Measurements from ENCODE around the gene NDUFAF8.

Gene NDUFAF8

GRCh38 chr17:81252987-81253329, 13.8 kb downstream of the NDUFAF8 start:
- CTCF ChIA-PET = interaction anchor here (0.7 to 3.4 kb wide), 16 partner anchors 8 to 349 kb away, joined by 3 to 41 read pairs (median 3); partner anchors contain the start of genes NDUFAF8, SLC38A10 and TEPSIN
- TF ChIP-seq, protein P1, sequence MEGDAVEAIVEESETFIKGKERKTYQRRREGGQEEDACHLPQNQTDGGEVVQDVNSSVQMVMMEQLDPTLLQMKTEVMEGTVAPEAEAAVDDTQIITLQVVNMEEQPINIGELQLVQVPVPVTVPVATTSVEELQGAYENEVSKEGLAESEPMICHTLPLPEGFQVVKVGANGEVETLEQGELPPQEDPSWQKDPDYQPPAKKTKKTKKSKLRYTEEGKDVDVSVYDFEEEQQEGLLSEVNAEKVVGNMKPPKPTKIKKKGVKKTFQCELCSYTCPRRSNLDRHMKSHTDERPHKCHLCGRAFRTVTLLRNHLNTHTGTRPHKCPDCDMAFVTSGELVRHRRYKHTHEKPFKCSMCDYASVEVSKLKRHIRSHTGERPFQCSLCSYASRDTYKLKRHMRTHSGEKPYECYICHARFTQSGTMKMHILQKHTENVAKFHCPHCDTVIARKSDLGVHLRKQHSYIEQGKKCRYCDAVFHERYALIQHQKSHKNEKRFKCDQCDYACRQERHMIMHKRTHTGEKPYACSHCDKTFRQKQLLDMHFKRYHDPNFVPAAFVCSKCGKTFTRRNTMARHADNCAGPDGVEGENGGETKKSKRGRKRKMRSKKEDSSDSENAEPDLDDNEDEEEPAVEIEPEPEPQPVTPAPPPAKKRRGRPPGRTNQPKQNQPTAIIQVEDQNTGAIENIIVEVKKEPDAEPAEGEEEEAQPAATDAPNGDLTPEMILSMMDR (IDR thresholded peaks at IDR 0.05; ENCODE audit: control extremely low read depth, extremely low read depth, low read depth, missing control alignments) = no peak
- POLR2A ChIA-PET = no interaction called here
- no peak for DNase-seq (ENCODE audit: extremely low spot score)

DNA sequence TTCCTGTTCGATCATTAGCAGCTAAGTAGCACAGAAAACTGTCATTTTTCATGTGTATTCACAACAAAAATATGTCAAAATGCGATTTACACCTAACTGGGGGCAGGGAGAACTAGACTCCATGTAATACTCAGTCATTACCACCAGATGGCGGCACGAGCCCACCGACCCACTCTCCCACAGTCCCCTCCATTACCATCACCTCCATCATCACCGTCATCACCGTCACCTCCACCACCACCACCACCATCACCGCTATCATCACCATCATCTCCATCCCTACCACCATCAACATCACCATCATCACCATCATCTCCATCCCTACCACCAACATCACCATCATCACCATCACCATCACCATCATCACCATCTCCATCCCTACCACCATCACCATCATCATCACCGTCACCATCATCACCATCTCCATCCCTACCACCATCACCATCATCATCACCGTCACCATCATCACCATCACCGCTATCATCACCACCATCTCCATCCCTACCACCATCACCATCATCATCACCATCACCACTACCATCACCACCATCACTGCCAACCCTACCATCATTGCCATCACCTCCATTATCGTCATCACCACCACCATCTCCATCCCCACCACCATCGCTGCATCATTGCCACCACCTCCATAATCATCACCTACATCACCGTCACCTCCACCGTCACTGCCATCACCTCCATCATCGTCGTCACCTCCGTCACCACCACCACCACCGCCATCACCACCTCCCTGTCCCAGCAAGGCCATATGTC, 14.4 kb downstream of the NDUFAF8 start:
- DNase-seq (ENCODE audit: extremely low spot score) = peak; percentile 72
- CTCF ChIA-PET = interaction anchor here (0.7 to 3.4 kb wide), 14 partner anchors 9 to 348 kb away, joined by 3 to 41 read pairs (median 3); partner anchors contain the start of gene SLC38A10
- POLR2A ChIA-PET = no interaction called here
- TF ChIP-seq, protein P1 (IDR thresholded peaks at IDR 0.05; ENCODE audit: control extremely low read depth, extremely low read depth, low read depth, missing control alignments) = peak; percentile 64

- CTCF ChIA-PET = interaction anchor here (0.8 to 3.4 kb wide), 3 partner anchors 16 to 229 kb away, joined by 3 to 41 read pairs (median 4); partner anchors contain the start of genes NDUFAF8 and TEPSIN
- POLR2A ChIA-PET = no interaction called here
These were observed 16.0 kb downstream of the NDUFAF8 start for GRCh38 chr17:81254955-81255717.

GRCh38 chr17:81256616-81257015, 17.5 kb downstream of the NDUFAF8 start:
- no peak for DNase-seq (ENCODE audit: extremely low spot score)
- ChIA-PET CTCF (interaction anchor here (1.5 kb wide), 2 partner anchors 39 to 228 kb away, joined by 3 to 5 read pairs; partner anchors contain the start of gene SLC38A10), POLR2A (no interaction called here)
- TF ChIP-seq, protein P1 (IDR thresholded peaks at IDR 0.05; ENCODE audit: control extremely low read depth, extremely low read depth, low read depth, missing control alignments) = no peak

More at GRCh38 chr17:81254955-81255717, 16.0 kb downstream of the NDUFAF8 start:
- TF ChIP-seq, protein P1 (IDR thresholded peaks at IDR 0.05; ENCODE audit: control extremely low read depth, extremely low read depth, low read depth, missing control alignments) = peak; percentile 20
- DNase-seq (ENCODE audit: extremely low spot score) = no peak

DNA sequence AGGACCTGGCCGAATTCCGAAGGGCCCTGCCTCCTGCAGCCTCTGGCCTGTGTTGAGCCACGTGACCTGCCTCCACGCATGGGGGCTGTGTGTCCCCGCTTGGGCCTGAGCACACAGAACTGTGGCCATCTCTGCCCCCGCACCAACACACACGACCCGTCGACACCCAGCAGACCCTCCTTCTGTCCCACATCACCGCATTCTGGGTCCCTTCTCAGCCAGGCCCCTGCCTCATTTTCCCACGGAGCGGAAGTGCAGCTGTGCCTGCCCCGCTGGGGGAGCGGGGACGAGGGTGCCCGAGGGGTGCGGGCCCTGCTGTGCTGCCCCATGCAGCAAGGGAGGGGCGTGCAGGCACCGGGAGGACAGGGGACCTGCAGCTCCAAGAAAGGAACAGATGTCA, 18.4 kb downstream of the NDUFAF8 start:
- TF ChIP-seq, protein P1 (IDR thresholded peaks at IDR 0.05; ENCODE audit: control extremely low read depth, extremely low read depth, low read depth, missing control alignments) = no peak
- DNase-seq (ENCODE audit: extremely low spot score) = no peak
- ChIA-PET CTCF (interaction anchor here (1.5 kb wide), 2 partner anchors 38 to 227 kb away, joined by 3 to 5 read pairs; partner anchors contain the start of gene SLC38A10), POLR2A (no interaction called here)

GRCh38 chr17:81258292-81258691, 19.2 kb downstream of the NDUFAF8 start:
- DNase-seq (ENCODE audit: extremely low spot score) = no peak
- CTCF ChIA-PET = interaction anchor here (1.4 to 1.5 kb wide), 2 partner anchors 34 to 37 kb away, joined by 3 read pairs; partner anchors contain the start of gene SLC38A10
- POLR2A ChIA-PET = interaction anchor here (0.5 kb wide), 1 partner anchor 104 kb away, joined by 7 read pairs; no protein-coding TSS in a partner anchor
- TF ChIP-seq, protein P1 (IDR thresholded peaks at IDR 0.05; ENCODE audit: control extremely low read depth, extremely low read depth, low read depth, missing control alignments) = no peak

Measured in GM10248 (cell line).